MM.1S (cell line): ENCODE measurements around the gene ZNF217.
"Not testable (repeated sequence)": the region's sequence is repeated elsewhere in the genome, so short reads cannot be mapped to it uniquely, and the experiment has no call there.

Source experiments
- DNase-seq: peaks from one replicate; pipeline ENCODE4 v3.0.0-alpha.2; 2015
- H2AFZ ChIP-seq: fragments of 300-600 bp; sonication (generic); 2 replicates; pipeline ENCODE4 v1.6.0; 2016; ENCODE audit warnings: antibody characterized with exemption, low read length
- H3F3A ChIP-seq: fragments of 300-600 bp; sonication (generic); 2 replicates; pipeline ENCODE4 v1.6.1; 2016; ENCODE audit warnings: mild to moderate bottlenecking, antibody characterized with exemption, low read length, moderate library complexity, mixed read lengths; ENCODE audit not compliant: insufficient read depth
- H3K27ac ChIP-seq: fragments of 300-600 bp; sonication (generic); 2 replicates; pipeline ENCODE4 v1.5.1; 2016; ENCODE audit warnings: mild to moderate bottlenecking, low read length
- H3K27me3 ChIP-seq: fragments of 300-600 bp; sonication (generic); replicated peaks from 2 replicates; pipeline ENCODE4 v1.6.0; 2016; ENCODE audit warnings: low read length; ENCODE audit not compliant: insufficient read depth
- H3K36me3 ChIP-seq: fragments of 300-600 bp; sonication (generic); replicated peaks from 2 replicates; pipeline ENCODE4 v1.6.1; 2016; ENCODE audit warnings: mild to moderate bottlenecking, low read length, mixed read lengths; ENCODE audit not compliant: insufficient read depth
- H3K4me1 ChIP-seq: fragments of 300-600 bp; sonication (generic); 2 replicates; pipeline ENCODE4 v1.6.1; 2016; ENCODE audit warnings: low read length, mixed read lengths
- H3K4me2 ChIP-seq: fragments of 300-600 bp; sonication (generic); 2 replicates; pipeline ENCODE4 v1.6.0; 2016; ENCODE audit warnings: low read depth, low read length
- H3K4me3 ChIP-seq: fragments of 300-600 bp; sonication (generic); 2 replicates; pipeline ENCODE4 v1.5.1; 2016; ENCODE audit warnings: low read length, mixed read lengths
- H3K79me2 ChIP-seq: fragments of 300-600 bp; sonication (generic); 2 replicates; pipeline ENCODE4 v1.6.1; 2016; ENCODE audit warnings: mixed run types, low read length, mixed read lengths
- H3K9ac ChIP-seq: fragments of 300-600 bp; sonication (generic); 2 replicates; pipeline ENCODE4 v1.6.1; 2016; ENCODE audit warnings: low read length, mixed read lengths
- H3K9me2 ChIP-seq: fragments of 300-600 bp; sonication (generic); replicated peaks from 2 replicates; pipeline ENCODE4 v1.6.1; 2016; ENCODE audit warnings: mild to moderate bottlenecking, low read length, mixed read lengths; ENCODE audit not compliant: insufficient read depth
- H3K9me3 ChIP-seq: fragments of 300-600 bp; sonication (generic); replicated peaks from 2 replicates; pipeline ENCODE4 v1.6.1; 2016; ENCODE audit warnings: mild to moderate bottlenecking, low read length, mixed read lengths; ENCODE audit not compliant: insufficient read depth
- H4K20me1 ChIP-seq: fragments of 300-600 bp; sonication (generic); 2 replicates; pipeline ENCODE4 v1.6.1; 2016; ENCODE audit warnings: mild to moderate bottlenecking, low read length, moderate library complexity, mixed read lengths; ENCODE audit not compliant: insufficient read depth
- CTCF ChIP-seq: fragments of 300-600 bp; sonication (generic); IDR thresholded peaks from 2 replicates; pipeline ENCODE4 v1.5.1; 2016; ENCODE audit warnings: antibody characterized with exemption, low read length, mixed read lengths
- EZH2 ChIP-seq: fragments of 300-600 bp; sonication (generic); optimal IDR thresholded peaks from 2 replicates; pipeline ENCODE3; 2017; ENCODE audit warnings: low read depth, mild to moderate bottlenecking, antibody characterized with exemption, low read length, mixed read lengths
- EZH2phosphoT487 ChIP-seq: fragments of 300-600 bp; sonication (generic); IDR thresholded peaks from 2 replicates; pipeline ENCODE4 v1.6.1; 2018; ENCODE audit warnings: antibody characterized with exemption, low read length

The ZNF217 gene

GRCh38 chr20:53530440-53530839 lies 63.2 kb downstream of the ZNF217 start:
- Histone ChIP-seq H3F3A (no peaks in the 10 kb centered on the region), H3K27ac (no peak overlapping the region), H3K4me2 (no peak overlapping the region), H3K79me2 (no peaks in the 10 kb centered on the region), H3K9me3 (no peaks in the 10 kb centered on the region), H3K4me1 (no peaks in the 10 kb centered on the region), H3K4me3 (no peak overlapping the region), H3K9me2 (no peaks in the 10 kb centered on the region), H3K36me3 (no peaks in the 10 kb centered on the region), H3K9ac (no peak overlapping the region), H4K20me1 (no peaks in the 10 kb centered on the region), H2AFZ (no peak overlapping the region), H3K27me3 (no peaks in the 10 kb centered on the region)
- no peak for DNase-seq
- no peak for TF ChIP-seq EZH2
- TF ChIP-seq CTCF: no peak
- TF ChIP-seq EZH2phosphoT487: no peak

DNA sequence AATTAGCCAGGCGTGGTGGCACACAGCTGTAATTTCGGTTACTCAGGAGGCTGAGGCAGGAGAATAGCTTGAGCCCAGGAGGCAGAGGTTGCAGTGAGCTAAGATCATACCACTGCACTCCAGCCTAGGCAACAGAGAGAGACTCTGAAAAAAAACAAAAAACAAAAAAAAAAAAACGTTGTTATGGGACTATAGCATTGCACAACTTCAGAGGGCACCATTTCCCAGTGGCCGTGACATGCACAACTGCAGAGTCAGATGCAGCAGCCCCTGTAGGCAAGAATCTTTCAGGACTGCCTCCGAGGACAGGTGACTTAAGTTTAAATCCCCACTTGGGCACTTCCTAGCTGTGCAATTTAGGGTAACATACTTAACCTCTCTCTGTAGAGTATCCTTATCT lies 64.0 kb downstream of the ZNF217 start:
- Histone ChIP-seq H3K4me1 (no peaks in the 10 kb centered on the region), H3K4me2 (no peak overlapping the region), H3K27ac (no peak overlapping the region)

DNA sequence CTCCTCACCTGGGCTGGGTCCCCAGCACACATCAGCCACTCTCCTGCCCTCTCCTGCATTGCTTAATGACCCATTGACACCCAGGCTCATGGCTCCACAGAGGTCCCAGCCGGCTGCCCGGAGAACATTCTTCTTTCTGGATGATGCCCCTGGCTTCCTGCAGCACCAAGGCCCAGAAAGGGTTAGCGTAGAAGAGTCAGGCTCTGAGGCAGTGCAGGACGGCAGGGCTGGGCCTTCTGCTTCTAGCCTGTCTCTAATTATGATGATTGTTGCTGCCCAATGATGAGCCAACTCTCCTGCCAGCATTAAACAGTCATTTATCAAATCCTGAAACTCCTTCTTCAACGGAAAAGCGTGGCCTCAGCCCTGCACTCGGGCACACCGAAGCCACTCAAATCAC lies 66.4 kb downstream of the ZNF217 start:
- H4K20me1 ChIP-seq: no peaks in the 10 kb centered on the region
- no peaks in the 10 kb centered on the region for H3K9me3 ChIP-seq
- H3K79me2 ChIP-seq: no peaks in the 10 kb centered on the region
- no peaks in the 10 kb centered on the region for H3K27me3 ChIP-seq
- no peak overlapping the region for H3K27ac ChIP-seq
- H3K4me3 ChIP-seq: no peak overlapping the region
- no peaks in the 10 kb centered on the region for H3K4me1 ChIP-seq
- DNase-seq: no peak
- H3K4me2 ChIP-seq: no peak overlapping the region
- H3F3A ChIP-seq: no peaks in the 10 kb centered on the region
- no peak overlapping the region for H3K9ac ChIP-seq
- H3K36me3 ChIP-seq: no peaks in the 10 kb centered on the region
- no peak overlapping the region for H2AFZ ChIP-seq
- no peaks in the 10 kb centered on the region for H3K9me2 ChIP-seq
- TF ChIP-seq EZH2phosphoT487: no peak
- TF ChIP-seq CTCF: no peak
- no peak for TF ChIP-seq EZH2

More for the DNA sequence above, 64.0 kb downstream of the ZNF217 start:
- Histone ChIP-seq H3K27me3 (no peaks in the 10 kb centered on the region), H2AFZ (no peak overlapping the region), H3K79me2 (no peaks in the 10 kb centered on the region), H4K20me1 (no peaks in the 10 kb centered on the region), H3F3A (no peaks in the 10 kb centered on the region), H3K9me3 (no peaks in the 10 kb centered on the region), H3K9me2 (no peaks in the 10 kb centered on the region), H3K4me3 (no peak overlapping the region), H3K36me3 (no peaks in the 10 kb centered on the region), H3K9ac (no peak overlapping the region)
- no peak for TF ChIP-seq EZH2
- no peak for DNase-seq

GRCh38 chr20:53524589-53525312 lies 68.9 kb downstream of the ZNF217 start:
- H3K9ac ChIP-seq: no peak overlapping the region
- H3F3A ChIP-seq: no peaks in the 10 kb centered on the region
- no peaks in the 10 kb centered on the region for H3K36me3 ChIP-seq
- no peaks in the 10 kb centered on the region for H3K9me2 ChIP-seq
- DNase-seq: no peak
- no peak overlapping the region for H3K4me3 ChIP-seq
- no peak overlapping the region for H2AFZ ChIP-seq
- H3K9me3 ChIP-seq: no peaks in the 10 kb centered on the region
- no peaks in the 10 kb centered on the region for H4K20me1 ChIP-seq
- no peaks in the 10 kb centered on the region for H3K4me1 ChIP-seq
- TF ChIP-seq EZH2 (no peak), CTCF (no peak), EZH2phosphoT487 (no peak)
- H3K27ac ChIP-seq: no peak overlapping the region
- H3K79me2 ChIP-seq: no peaks in the 10 kb centered on the region
- no peaks in the 10 kb centered on the region for H3K27me3 ChIP-seq
- no peak overlapping the region for H3K4me2 ChIP-seq

GRCh38 chr20:53523615-53524014 lies 70.0 kb downstream of the ZNF217 start:
- H2AFZ ChIP-seq, H3K27me3 ChIP-seq, H3K9me2 ChIP-seq, H3K9ac ChIP-seq, H3K36me3 ChIP-seq, H3F3A ChIP-seq, H3K4me3 ChIP-seq, H3K27ac ChIP-seq, H3K9me3 ChIP-seq, H3K4me1 ChIP-seq, DNase-seq, H3K79me2 ChIP-seq, H4K20me1 ChIP-seq, H3K4me2 ChIP-seq: not testable (repeated sequence)
